Stomach (tissue), 9 donors: ENCODE data around the gene TRIM14. TPM values are rescaled to one million over a fixed set of nuclear protein-coding genes. Genes with fewer than 3 reads are reported as not detected.
"Not testable (repeated sequence)": the region's sequence is repeated elsewhere in the genome, so short reads cannot be mapped to it uniquely, and the experiment has no call there.

ENCODE experiments used
- DNase-seq, 2 donors: peaks; one replicate each; pipeline versions ENCODE4 v3.0.0 to v3.0.0-alpha.2; 2013 to 2019
- H3K27ac ChIP-seq, 5 donors: fragments of 200-600 bp in 4 of 5; sonication (generic) in 4 of 5; one replicate each; pipeline ENCODE4 v1.5.1; 2013 to 2019; ENCODE audit warnings: mild to moderate bottlenecking in 1 of 5, moderate library complexity in 1 of 5
- H3K27me3 ChIP-seq, 3 donors: fragments of 200-600 bp; sonication (generic); one replicate each; pipeline ENCODE4 v1.5.1; 2017 to 2019; ENCODE audit warnings: mixed run types in 1 of 3
- H3K36me3 ChIP-seq, 4 donors: fragments of 200-600 bp; sonication (generic); 1 replicate in 3 of 4; 2 replicates in 1 of 4; pipeline ENCODE4 v1.5.1; 2016 to 2019
- H3K4me1 ChIP-seq, 4 donors: fragments of 200-600 bp; sonication (generic); one replicate each; pipeline ENCODE4 v1.5.1; 2016 to 2019
- H3K4me3 ChIP-seq, 4 donors: fragments of 200-600 bp; sonication (generic) in 3 of 4; one replicate each; pipeline ENCODE4 v1.5.1; 2016 to 2019; ENCODE audit warnings: mild to moderate bottlenecking in 1 of 4
- H3K9me3 ChIP-seq, 4 donors: fragments of 200-600 bp; sonication (generic); one replicate each; pipeline ENCODE4 v1.5.1; 2016 to 2019
- EP300 ChIP-seq: sonication (generic); formaldehyde crosslinking; IDR thresholded peaks from one replicate; pipeline ENCODE4 v1.6.1; 2017; ENCODE audit warnings: antibody characterized with exemption
- POLR2A ChIP-seq, 4 donors: fragments of 450-650 bp; IDR thresholded peaks; one replicate each; pipeline ENCODE4 v1.6.1; 2016; ENCODE audit warnings: antibody characterized with exemption in 4 of 4, control low read depth in 2 of 4, mild to moderate bottlenecking in 1 of 4, moderate library complexity in 1 of 4
- POLR2AphosphoS5 ChIP-seq, 3 donors: sonication (generic); formaldehyde crosslinking; IDR thresholded peaks; one replicate each; pipeline ENCODE4 v1.6.1; 2016; ENCODE audit warnings: antibody characterized with exemption in 3 of 3
- WGBS, 5 donors: extraction: QIAGEN DNeasy Blood & Tissue Kit in 3 of 5; methylation state at CpG; one replicate each; pipeline versions ENCODE4 v1.1.5 to v1.1.7; 2013 to 2018; 5-methylcytosine and 5-hydroxymethylcytosine counted together
- intact Hi-C: fragments of 100-400 bp; cut with DNase I; formaldehyde crosslinking; loops from one replicate; pipeline ENCODE4 v1.15.1; 2023; ENCODE audit warnings: low total_unique reads
- polyA plus RNA-seq, 3 donors: library from polyadenylated mRNA; stranded (reverse); fragments of 200-250 nt; gene quantifications; one replicate each; pipeline ENCODE4 v1.2.3, GENCODE V29; 2013
- total RNA-seq, 5 donors: library from RNA; depleted of rRNA; stranded (reverse); fragments of >200 nt; gene quantifications; one replicate each; pipeline versions ENCODE4 v1.1.0 to v1.2.3, GENCODE V29; 2014 to 2016
- TF ChIP-seq, protein P1 (sequence below), 7 experiments: fragments of 450-650 bp in 4 of 7; fragments of 200-600 bp in 3 of 7; sonication (generic) in 3 of 7; IDR thresholded peaks; one replicate each; pipeline ENCODE4 v1.5.1; 2016 to 2019; ENCODE audit warnings: antibody characterized with exemption in 7 of 7, control low read depth in 2 of 7, mild to moderate bottlenecking in 1 of 7
- donor health status: healthy with polysubstance abuse.
- donor health status: Bipolar disorder and iron deficiency.
- donor health status: healthy.

The TRIM14 gene
- total and polyA plus RNA-seq, 8 donors = 4.7 to 249 (median 10.7) TPM

GRCh38 chr9:98132806-98133631 is 14.0 kb upstream of the TRIM14 start:
- Histone ChIP-seq H3K27ac (no peak overlapping the region), H3K27me3 (no peaks in the 10 kb centered on the region), H3K4me3 (no peak overlapping the region), H3K9me3 (no peaks in the 10 kb centered on the region), H3K36me3 (peaks cover 0 to 71% (median 33%) of the 10 kb centered on the region in 4 donors), H3K4me1 (peaks cover 0 to 9% (median 0%) of the 10 kb centered on the region in 4 donors)
- DNase-seq = no peak
- intact Hi-C loops = no loop called here
- no peak for TF ChIP-seq EP300
- no peak for TF ChIP-seq POLR2AphosphoS5 (IDR thresholded peaks at IDR 0.05)
- TF ChIP-seq, protein P1, sequence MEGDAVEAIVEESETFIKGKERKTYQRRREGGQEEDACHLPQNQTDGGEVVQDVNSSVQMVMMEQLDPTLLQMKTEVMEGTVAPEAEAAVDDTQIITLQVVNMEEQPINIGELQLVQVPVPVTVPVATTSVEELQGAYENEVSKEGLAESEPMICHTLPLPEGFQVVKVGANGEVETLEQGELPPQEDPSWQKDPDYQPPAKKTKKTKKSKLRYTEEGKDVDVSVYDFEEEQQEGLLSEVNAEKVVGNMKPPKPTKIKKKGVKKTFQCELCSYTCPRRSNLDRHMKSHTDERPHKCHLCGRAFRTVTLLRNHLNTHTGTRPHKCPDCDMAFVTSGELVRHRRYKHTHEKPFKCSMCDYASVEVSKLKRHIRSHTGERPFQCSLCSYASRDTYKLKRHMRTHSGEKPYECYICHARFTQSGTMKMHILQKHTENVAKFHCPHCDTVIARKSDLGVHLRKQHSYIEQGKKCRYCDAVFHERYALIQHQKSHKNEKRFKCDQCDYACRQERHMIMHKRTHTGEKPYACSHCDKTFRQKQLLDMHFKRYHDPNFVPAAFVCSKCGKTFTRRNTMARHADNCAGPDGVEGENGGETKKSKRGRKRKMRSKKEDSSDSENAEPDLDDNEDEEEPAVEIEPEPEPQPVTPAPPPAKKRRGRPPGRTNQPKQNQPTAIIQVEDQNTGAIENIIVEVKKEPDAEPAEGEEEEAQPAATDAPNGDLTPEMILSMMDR (IDR thresholded peaks at IDR 0.05) = no peak
- no peak for TF ChIP-seq POLR2A (IDR thresholded peaks at IDR 0.05)
- 84 to 89% (median 86%) methylated on average over 7 to 14 of the region's 14 CpGs for WGBS, 5 donors

DNA sequence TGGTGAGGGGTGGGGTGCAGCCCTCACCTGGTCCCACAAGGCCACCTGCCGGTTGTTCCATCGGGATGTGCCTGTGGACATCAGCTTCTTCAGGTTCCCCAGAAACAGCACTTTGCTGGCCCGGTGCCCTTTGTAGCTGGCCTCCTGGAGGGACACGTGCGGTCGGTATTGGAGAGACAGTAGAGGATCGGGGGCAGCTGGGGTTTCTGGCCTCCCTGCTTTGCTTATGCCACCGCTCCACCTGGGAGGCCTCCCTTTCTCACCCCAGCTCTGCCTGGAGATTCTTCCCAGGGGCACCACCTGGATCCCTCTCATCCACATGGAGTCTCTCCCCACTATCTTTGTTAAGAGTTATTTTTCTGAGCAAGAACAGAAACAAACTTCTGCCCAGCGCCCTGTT is 13.1 kb upstream of the TRIM14 start:
- TF ChIP-seq POLR2A (IDR thresholded peaks at IDR 0.05) (no peak), POLR2AphosphoS5 (IDR thresholded peaks at IDR 0.05) (no peak)
- 80 to 96% (median 91%) methylated on average over 8 to 9 of the region's 9 CpGs for WGBS, 5 donors
- intact Hi-C loops = no loop called here
- no peak overlapping the region for H3K27ac ChIP-seq
- no peaks in the 10 kb centered on the region for H3K9me3 ChIP-seq
- no peaks in the 10 kb centered on the region for H3K27me3 ChIP-seq
- H3K36me3 ChIP-seq = peaks cover 0 to 76% (median 36%) of the 10 kb centered on the region in 4 donors
- DNase-seq = no peak
- H3K4me3 ChIP-seq = no peak overlapping the region
- H3K4me1 ChIP-seq = peaks cover 0 to 9% (median 0%) of the 10 kb centered on the region in 4 donors

GRCh38 chr9:98130576-98131228 is 11.7 kb upstream of the TRIM14 start:
- Histone ChIP-seq H3K27ac (no peak overlapping the region), H3K4me3 (no peak overlapping the region), H3K9me3 (no peaks in the 10 kb centered on the region), H3K27me3 (no peaks in the 10 kb centered on the region), H3K4me1 (peaks cover 0 to 7% (median 0%) of the 10 kb centered on the region in 4 donors), H3K36me3 (peaks cover 0 to 87% (median 47%) of the 10 kb centered on the region in 4 donors)
- no peak for DNase-seq
- no peak for TF ChIP-seq POLR2A (IDR thresholded peaks at IDR 0.05)
- TF ChIP-seq, protein P1 (IDR thresholded peaks at IDR 0.05) = no peak
- no peak for TF ChIP-seq POLR2AphosphoS5 (IDR thresholded peaks at IDR 0.05)
- no peak for TF ChIP-seq EP300
- WGBS, 5 donors = 81 to 91% (median 88%) methylated on average over 9 to 13 of the region's 13 CpGs
- intact Hi-C loops = no loop called here

GRCh38 chr9:98130060-98130459 is 11.0 kb upstream of the TRIM14 start:
- H3K36me3 ChIP-seq = peaks cover 0 to 89% (median 48%) of the 10 kb centered on the region in 4 donors
- H3K27me3 ChIP-seq, intact Hi-C loops, H3K9me3 ChIP-seq, H3K27ac ChIP-seq, DNase-seq, H3K4me3 ChIP-seq, H3K4me1 ChIP-seq: not testable (repeated sequence)
- WGBS, 5 donors = 90 to 99% (median 94%) methylated on average over 4 of the region's 4 CpGs

- Histone ChIP-seq H3K4me3 (no peak overlapping the region), H3K27me3 (no peaks in the 10 kb centered on the region), H3K36me3 (peaks cover 6 to 90% (median 50%) of the 10 kb centered on the region in 4 donors), H3K4me1 (no peaks in the 10 kb centered on the region), H3K27ac (no peak overlapping the region), H3K9me3 (no peaks in the 10 kb centered on the region)
- 87 to 93% (median 90%) methylated on average over 10 of the region's 10 CpGs for WGBS, 5 donors
- intact Hi-C loops = no loop called here
- TF ChIP-seq POLR2A (IDR thresholded peaks at IDR 0.05) = no peak
- TF ChIP-seq, protein P1 (IDR thresholded peaks at IDR 0.05) = no peak
- no peak for TF ChIP-seq POLR2AphosphoS5 (IDR thresholded peaks at IDR 0.05)
- TF ChIP-seq EP300 = no peak
- DNase-seq = peak in 1 of 2 donors; percentile 39
Observed at GRCh38 chr9:98129451-98129881, 10.4 kb upstream of the TRIM14 start.
